Small intestine (tissue), 7 donors: Measurements from ENCODE around the gene FBXL17. TPM values are rescaled to one million over a fixed set of nuclear protein-coding genes. Genes with fewer than 3 reads are reported as not detected.

Experiments used
- DNase-seq, 2 donors: peaks; one replicate each; pipeline versions ENCODE4 v3.0.0 to v3.0.0-alpha.2; 2013
- FAIRE-seq: peaks from 2 replicates; lab custom pipeline; 2012; peaks lifted over from hg19 to GRCh38; lab: Jason Lieb, UNC
- H3K27ac ChIP-seq, 3 donors: one replicate each; pipeline ENCODE4 v1.5.1; 2013; ENCODE audit warnings: low read length in 2 of 3, mild to moderate bottlenecking in 2 of 3, control low read depth in 1 of 3, inconsistent platforms in 1 of 3, low read depth in 1 of 3, moderate library complexity in 1 of 3
- H3K27me3 ChIP-seq, 3 donors: one replicate each; pipeline ENCODE4 v1.6.1; 2013; ENCODE audit warnings: low read length in 3 of 3, inconsistent platforms in 1 of 3; ENCODE audit not compliant: control insufficient read depth in 3 of 3, insufficient read depth in 3 of 3
- H3K36me3 ChIP-seq, 3 donors: one replicate each; pipeline ENCODE4 v1.6.1; 2013; ENCODE audit warnings: low read length in 3 of 3, inconsistent platforms in 1 of 3, low read depth in 1 of 3, mild to moderate bottlenecking in 1 of 3, moderate library complexity in 1 of 3; ENCODE audit not compliant: control insufficient read depth in 3 of 3, insufficient read depth in 2 of 3
- H3K4me1 ChIP-seq, 3 donors: one replicate each; pipeline ENCODE4 v1.6.1; 2013; ENCODE audit warnings: low read length in 2 of 3, inconsistent platforms in 1 of 3, low read depth in 1 of 3, mild to moderate bottlenecking in 1 of 3, moderate library complexity in 1 of 3; ENCODE audit not compliant: control insufficient read depth in 3 of 3, insufficient read depth in 2 of 3
- H3K4me3 ChIP-seq, 3 donors: one replicate each; pipeline ENCODE4 v1.5.1; 2013; ENCODE audit warnings: low read length in 3 of 3, control low read depth in 1 of 3, inconsistent platforms in 1 of 3, low read depth in 1 of 3, mild to moderate bottlenecking in 1 of 3, moderate library complexity in 1 of 3
- H3K9me3 ChIP-seq, 2 donors: one replicate each; pipeline ENCODE4 v1.6.1; 2013; ENCODE audit warnings: low read depth in 1 of 2, low read length in 1 of 2; ENCODE audit not compliant: control insufficient read depth in 2 of 2, insufficient read depth in 1 of 2
- WGBS, 3 donors: extraction: QIAGEN DNeasy Blood & Tissue Kit; methylation state at CpG; one replicate each; pipeline ENCODE4 v1.1.7; 2013; 5-methylcytosine and 5-hydroxymethylcytosine counted together
- polyA plus RNA-seq, 4 donors: library from polyadenylated mRNA; stranded (reverse) in 3 of 4; unstranded in 1 of 4; fragments of 200-250 nt in 3 of 4; fragments of 120-200 nt in 1 of 4; gene quantifications; one replicate each; pipeline versions ENCODE4 v1.2.1 to v1.2.3, GENCODE V29; 2013
- donor health status: healthy with polysubstance abuse.
- donor health status: control.
- donor health status: control.
- donor health status: Bipolar disorder and iron deficiency.
- donor health status: healthy.

FBXL17 gene
- polyA plus RNA-seq, 4 donors, result 5.4 to 20.6 (median 8.3) TPM

DNA sequence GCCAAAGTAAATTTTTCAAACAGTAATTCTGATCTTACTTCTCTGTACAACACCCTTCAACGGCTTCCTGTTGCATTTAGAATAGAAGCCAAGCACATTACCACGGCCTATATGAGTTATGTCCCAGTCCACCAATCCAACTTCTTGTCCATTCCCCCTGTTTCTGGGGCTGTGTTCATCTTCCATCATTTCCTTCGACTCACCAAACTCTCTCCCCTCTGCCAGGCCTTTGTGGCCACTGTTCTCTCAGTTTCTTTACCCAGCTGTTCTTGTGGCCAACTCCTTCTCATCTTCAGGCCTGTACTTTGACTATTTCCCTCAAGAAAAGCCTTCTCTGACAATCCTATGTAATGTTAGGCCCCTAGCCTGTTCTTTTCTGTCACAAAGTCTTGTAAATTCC, 451.8 kb downstream of the FBXL17 start:
- no peak for FAIRE-seq
- Histone ChIP-seq H3K4me1 (no peaks in the 10 kb centered on the region), H3K27me3 (no peaks in the 10 kb centered on the region), H3K9me3 (no peaks in the 10 kb centered on the region), H3K4me3 (no peak overlapping the region), H3K36me3 (no peaks in the 10 kb centered on the region), H3K27ac (no peak overlapping the region)
- 92 to 95% (median 92%) methylated on average over 3 of the region's 3 CpGs for WGBS, 3 donors
- no peak for DNase-seq

GRCh38 chr5:107929080-107929479, 452.8 kb downstream of the FBXL17 start:
- no peak for DNase-seq
- no peak for FAIRE-seq
- Histone ChIP-seq H3K4me1 (no peaks in the 10 kb centered on the region), H3K36me3 (no peaks in the 10 kb centered on the region), H3K4me3 (no peak overlapping the region), H3K27ac (no peak overlapping the region), H3K9me3 (no peaks in the 10 kb centered on the region), H3K27me3 (no peaks in the 10 kb centered on the region)

DNA sequence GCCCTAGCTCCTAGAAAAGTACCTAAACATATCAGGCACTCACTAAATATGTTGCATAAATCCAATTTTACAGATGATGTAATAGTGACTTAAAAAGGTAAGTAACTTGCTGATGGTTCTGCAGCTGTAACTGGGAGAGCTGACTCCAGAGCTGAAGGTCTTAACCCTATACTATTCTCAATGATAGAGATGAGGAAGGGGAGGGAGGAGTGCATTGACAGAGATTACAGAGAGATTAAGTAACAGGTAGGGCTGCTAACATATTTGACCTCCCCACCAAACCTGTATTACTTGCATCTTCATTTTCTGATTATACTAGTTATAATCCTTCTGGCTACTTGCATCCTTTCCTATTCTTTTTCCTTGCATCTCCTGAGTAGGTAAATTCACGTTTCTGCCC, 455.8 kb downstream of the FBXL17 start:
- 84 to 93% (median 86%) methylated on average over 1 of the region's 1 CpG for WGBS, 3 donors
- H3K27ac ChIP-seq, result no peak overlapping the region

GRCh38 chr5:107925200-107925599, 456.7 kb downstream of the FBXL17 start:
- H3K9me3 ChIP-seq, result no peaks in the 10 kb centered on the region
- no peak overlapping the region for H3K27ac ChIP-seq
- no peaks in the 10 kb centered on the region for H3K36me3 ChIP-seq
- H3K4me3 ChIP-seq, result no peak overlapping the region
- WGBS, 3 donors, result 62 to 70% (median 66%) methylated on average over 4 of the region's 4 CpGs
- no peaks in the 10 kb centered on the region for H3K27me3 ChIP-seq
- FAIRE-seq (no peak), DNase-seq (no peak)
- H3K4me1 ChIP-seq, result no peaks in the 10 kb centered on the region

More for the DNA sequence above, 455.8 kb downstream of the FBXL17 start:
- H3K36me3 ChIP-seq, result no peaks in the 10 kb centered on the region
- H3K4me3 ChIP-seq, result no peak overlapping the region
- no peaks in the 10 kb centered on the region for H3K4me1 ChIP-seq
- FAIRE-seq, result no peak
- no peaks in the 10 kb centered on the region for H3K9me3 ChIP-seq
- H3K27me3 ChIP-seq, result no peaks in the 10 kb centered on the region
- DNase-seq, result no peak

DNA sequence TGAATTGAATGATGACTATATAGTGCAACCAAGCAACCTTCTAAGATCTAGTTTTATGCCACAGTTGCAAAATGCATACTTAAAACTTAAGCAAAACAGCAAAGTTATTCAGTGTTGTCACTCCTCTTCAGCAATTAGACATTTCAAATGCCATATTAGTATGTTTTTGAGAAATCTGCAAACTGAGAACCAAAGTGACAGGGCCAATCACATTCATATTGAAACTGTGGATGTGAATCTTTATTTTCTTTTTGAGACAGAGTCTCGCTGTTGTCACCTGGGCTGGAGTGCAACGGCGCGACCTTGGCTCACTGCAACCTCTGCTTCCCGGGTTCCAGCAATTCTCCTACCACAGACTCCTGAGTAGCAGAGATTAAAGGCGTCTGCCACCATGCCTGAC, 461.9 kb downstream of the FBXL17 start:
- Histone ChIP-seq H3K4me1 (no peaks in the 10 kb centered on the region), H3K4me3 (no peak overlapping the region), H3K36me3 (no peaks in the 10 kb centered on the region), H3K27ac (no peak overlapping the region), H3K9me3 (no peaks in the 10 kb centered on the region), H3K27me3 (no peaks in the 10 kb centered on the region)
- WGBS, 3 donors, result 79 to 85% (median 81%) methylated on average over 6 of the region's 6 CpGs
- FAIRE-seq, result no peak
- no peak for DNase-seq

DNA sequence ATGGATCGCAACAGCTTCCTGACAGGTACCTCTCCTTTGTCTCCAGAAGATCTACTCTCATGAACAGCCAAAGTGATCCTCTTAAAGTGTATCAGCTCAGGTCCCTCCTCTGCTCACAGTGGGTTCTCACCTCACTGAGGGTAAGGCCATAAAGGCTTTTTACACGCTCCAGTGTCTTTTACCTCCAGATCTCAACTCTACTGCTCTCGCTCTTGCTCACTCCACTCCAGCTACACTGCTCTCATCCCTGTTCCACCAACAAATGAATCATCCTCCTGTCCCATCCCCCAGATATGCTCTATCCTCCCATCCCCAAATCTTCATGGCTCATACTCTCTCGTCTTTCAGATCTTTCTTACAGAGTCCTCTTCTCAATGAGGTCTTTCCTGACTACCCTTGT, 462.5 kb downstream of the FBXL17 start:
- FAIRE-seq (no peak), DNase-seq (no peak)
- WGBS, 3 donors, result 92 to 95% (median 94%) methylated on average over 4 of the region's 4 CpGs
- Histone ChIP-seq H3K36me3 (no peaks in the 10 kb centered on the region), H3K9me3 (no peaks in the 10 kb centered on the region), H3K4me3 (no peak overlapping the region), H3K27ac (no peak overlapping the region), H3K27me3 (no peaks in the 10 kb centered on the region), H3K4me1 (no peaks in the 10 kb centered on the region)

- Histone ChIP-seq H3K27me3 (no peaks in the 10 kb centered on the region), H3K9me3 (no peaks in the 10 kb centered on the region), H3K4me3 (no peak overlapping the region), H3K4me1 (no peaks in the 10 kb centered on the region), H3K36me3 (no peaks in the 10 kb centered on the region), H3K27ac (no peak overlapping the region)
- DNase-seq (no peak), FAIRE-seq (no peak)
- 85 to 91% (median 87%) methylated on average over 3 of the region's 3 CpGs for WGBS, 3 donors
Observed at GRCh38 chr5:107917983-107918382, 463.9 kb downstream of the FBXL17 start.

DNA sequence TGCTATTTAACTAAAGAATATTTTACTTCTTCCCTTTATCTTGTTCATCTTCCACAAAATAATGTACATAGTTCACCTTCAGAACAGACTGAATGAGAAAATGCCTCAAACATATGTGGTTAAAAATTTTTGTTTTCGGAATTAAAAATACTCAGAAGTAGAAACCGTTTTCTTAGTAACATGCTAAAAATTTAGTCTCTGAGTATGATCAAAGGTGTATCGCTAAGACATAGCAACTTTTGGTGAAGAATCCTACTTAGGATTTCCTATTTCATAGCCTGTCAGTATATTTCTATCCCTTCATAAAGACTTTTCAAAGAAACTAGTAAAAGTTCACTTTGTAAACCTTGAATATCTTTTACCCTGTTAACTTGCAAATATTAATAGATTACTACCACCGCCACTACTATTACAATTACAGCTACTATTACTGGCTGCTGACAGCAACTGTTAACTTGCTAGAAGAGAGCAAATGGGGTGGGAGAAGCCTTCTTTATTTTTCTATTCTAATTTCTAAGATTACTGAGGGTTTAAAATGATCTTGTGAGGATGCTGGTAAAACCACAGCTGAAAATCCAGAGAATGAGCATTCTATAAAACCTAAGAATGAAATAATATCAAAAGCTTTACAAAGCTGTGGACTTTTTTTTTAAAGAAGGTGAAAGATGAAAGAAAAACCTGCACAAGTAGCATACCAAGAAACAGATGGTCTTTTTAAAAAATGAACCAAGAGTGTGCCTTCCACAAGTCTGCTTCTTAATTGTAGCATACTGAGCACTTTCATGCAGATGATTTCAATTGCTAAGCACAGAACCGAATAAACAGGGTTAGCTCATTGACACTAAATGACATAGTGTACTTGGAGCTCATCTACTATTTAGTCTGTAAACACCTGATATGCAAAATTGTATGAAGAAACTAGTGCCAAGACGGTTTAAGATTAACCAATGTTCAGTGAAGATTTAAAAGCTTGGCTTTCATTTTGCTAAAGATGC, 464.9 kb downstream of the FBXL17 start:
- FAIRE-seq (no peak), DNase-seq (no peak)
- no peaks in the 10 kb centered on the region for H3K36me3 ChIP-seq
- H3K9me3 ChIP-seq, result no peaks in the 10 kb centered on the region
- WGBS, 3 donors, result 79 to 85% (median 82%) methylated on average over 6 of the region's 6 CpGs
- no peaks in the 10 kb centered on the region for H3K4me1 ChIP-seq
- H3K27me3 ChIP-seq, result no peaks in the 10 kb centered on the region
- H3K27ac ChIP-seq, result no peak overlapping the region
- H3K4me3 ChIP-seq, result no peak overlapping the region
